ENCODE data around the gene BMP6. TPM values are rescaled to one million over a fixed set of nuclear protein-coding genes. Genes with fewer than 3 reads are reported as not detected.

The BMP6 gene
- total and polyA plus RNA-seq, 2 experiments from 2014 or later: 0.74 TPM; not detected in 1

- H3K36me3 ChIP-seq: no peaks in the 10 kb centered on the region
- H3K27ac ChIP-seq: no peak overlapping the region
- TF ChIP-seq CTCF (IDR thresholded peaks at IDR 0.05; ENCODE audit: low read depth, low read length): no peak
- H3K4me3 ChIP-seq: no peak overlapping the region
- no peaks in the 10 kb centered on the region for H3K9me3 ChIP-seq (ENCODE audit: low read depth)
- DNase-seq (ENCODE audit: low read depth in 1 of 2, low spot score in 1 of 2): peak in 1 of 2 donors; percentile 13
- H3K27me3 ChIP-seq: no peaks in the 10 kb centered on the region
- H3K4me1 ChIP-seq (ENCODE audit: low read depth): no peaks in the 10 kb centered on the region
Measured at GRCh38 chr6:7701212-7701834, 24.6 kb upstream of the BMP6 start.

GRCh38 chr6:7703148-7703680 is 22.7 kb upstream of the BMP6 start:
- no peaks in the 10 kb centered on the region for H3K9me3 ChIP-seq (ENCODE audit: low read depth)
- H3K4me3 ChIP-seq: no peak overlapping the region
- TF ChIP-seq CTCF (IDR thresholded peaks at IDR 0.05; ENCODE audit: low read depth, low read length): no peak
- H3K27me3 ChIP-seq: no peaks in the 10 kb centered on the region
- no peak for DNase-seq (ENCODE audit: low read depth in 1 of 2, low spot score in 1 of 2)
- H3K27ac ChIP-seq: no peak overlapping the region
- H3K36me3 ChIP-seq: no peaks in the 10 kb centered on the region
- no peaks in the 10 kb centered on the region for H3K4me1 ChIP-seq (ENCODE audit: low read depth)

- Histone ChIP-seq H3K36me3 (no peaks in the 10 kb centered on the region), H3K4me1 (ENCODE audit: low read depth) (no peaks in the 10 kb centered on the region), H3K27ac (no peak overlapping the region), H3K4me3 (no peak overlapping the region), H3K9me3 (ENCODE audit: low read depth) (no peaks in the 10 kb centered on the region), H3K27me3 (no peaks in the 10 kb centered on the region)
- no peak for TF ChIP-seq CTCF (IDR thresholded peaks at IDR 0.05; ENCODE audit: low read depth, low read length)
- no peak for DNase-seq (ENCODE audit: low read depth in 1 of 2, low spot score in 1 of 2)
Measured at GRCh38 chr6:7705483-7705882, 20.4 kb upstream of the BMP6 start.

GRCh38 chr6:7706269-7706668 is 19.6 kb upstream of the BMP6 start:
- Histone ChIP-seq H3K36me3 (no peaks in the 10 kb centered on the region), H3K27ac (no peak overlapping the region), H3K4me3 (no peak overlapping the region), H3K4me1 (ENCODE audit: low read depth) (no peaks in the 10 kb centered on the region), H3K9me3 (ENCODE audit: low read depth) (no peaks in the 10 kb centered on the region), H3K27me3 (no peaks in the 10 kb centered on the region)
- no peak for DNase-seq (ENCODE audit: low read depth in 1 of 2, low spot score in 1 of 2)
- TF ChIP-seq CTCF (IDR thresholded peaks at IDR 0.05; ENCODE audit: low read depth, low read length): no peak

GRCh38 chr6:7707787-7708186 is 18.1 kb upstream of the BMP6 start:
- DNase-seq (ENCODE audit: low read depth in 1 of 2, low spot score in 1 of 2): peak in 1 of 2 donors; percentile 8
- Histone ChIP-seq H3K36me3 (no peaks in the 10 kb centered on the region), H3K4me1 (ENCODE audit: low read depth) (no peaks in the 10 kb centered on the region), H3K27ac (no peak overlapping the region), H3K27me3 (no peaks in the 10 kb centered on the region), H3K4me3 (no peak overlapping the region), H3K9me3 (ENCODE audit: low read depth) (no peaks in the 10 kb centered on the region)
- TF ChIP-seq CTCF (IDR thresholded peaks at IDR 0.05; ENCODE audit: low read depth, low read length): no peak
